ENCODE results near the gene CA11. TPM values are rescaled to one million over a fixed set of nuclear protein-coding genes. Genes with fewer than 3 reads are reported as not detected.
"Not testable (repeated sequence)": the region's sequence is repeated elsewhere in the genome, so short reads cannot be mapped to it uniquely, and the experiment has no call there.

CA11 gene
- total RNA-seq, result 1.3 TPM in 2 replicates

DNA sequence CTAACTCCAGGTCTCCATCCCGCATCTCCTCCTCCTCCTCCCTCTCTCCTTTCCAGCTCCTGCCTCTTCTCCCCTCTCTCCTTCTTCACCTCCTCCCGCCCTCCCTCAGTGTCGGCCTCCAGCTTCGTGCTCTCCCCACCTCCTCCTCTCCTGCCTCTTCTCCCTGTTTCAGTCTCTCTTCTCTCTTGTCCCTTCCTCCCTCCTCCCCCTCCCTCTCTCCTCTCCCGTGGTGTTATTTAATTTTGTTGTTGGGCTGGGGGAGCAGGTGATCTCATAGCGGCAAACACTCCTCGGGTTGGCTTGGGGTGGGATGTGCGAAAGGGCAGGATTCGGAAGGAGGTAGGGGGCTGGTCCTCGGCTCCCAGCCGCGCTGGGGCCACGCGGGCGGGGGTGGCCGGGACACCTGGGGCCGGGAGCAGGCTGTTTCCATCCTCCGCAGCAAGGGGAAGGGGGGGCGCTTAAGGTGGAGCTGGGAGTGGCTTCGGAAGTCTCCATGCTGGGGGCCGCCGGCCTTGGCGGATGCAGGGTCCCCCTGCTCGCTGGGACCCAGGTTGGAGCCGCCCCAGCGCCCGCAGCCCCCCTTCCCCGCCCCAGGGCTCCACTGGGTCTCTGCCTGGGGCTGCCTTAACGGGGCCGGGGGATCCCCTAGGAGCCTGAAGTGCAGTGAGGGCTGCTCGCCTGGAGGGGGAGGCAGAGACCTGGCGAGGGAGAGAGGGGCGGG is at the start of gene CA11:
Gene CA11, minus strand, starts transcription at position 187 of the 721 bp plus-strand sequence. CDS start 555 bp downstream, outside the sequence.
- TF ChIP-seq, protein P1, sequence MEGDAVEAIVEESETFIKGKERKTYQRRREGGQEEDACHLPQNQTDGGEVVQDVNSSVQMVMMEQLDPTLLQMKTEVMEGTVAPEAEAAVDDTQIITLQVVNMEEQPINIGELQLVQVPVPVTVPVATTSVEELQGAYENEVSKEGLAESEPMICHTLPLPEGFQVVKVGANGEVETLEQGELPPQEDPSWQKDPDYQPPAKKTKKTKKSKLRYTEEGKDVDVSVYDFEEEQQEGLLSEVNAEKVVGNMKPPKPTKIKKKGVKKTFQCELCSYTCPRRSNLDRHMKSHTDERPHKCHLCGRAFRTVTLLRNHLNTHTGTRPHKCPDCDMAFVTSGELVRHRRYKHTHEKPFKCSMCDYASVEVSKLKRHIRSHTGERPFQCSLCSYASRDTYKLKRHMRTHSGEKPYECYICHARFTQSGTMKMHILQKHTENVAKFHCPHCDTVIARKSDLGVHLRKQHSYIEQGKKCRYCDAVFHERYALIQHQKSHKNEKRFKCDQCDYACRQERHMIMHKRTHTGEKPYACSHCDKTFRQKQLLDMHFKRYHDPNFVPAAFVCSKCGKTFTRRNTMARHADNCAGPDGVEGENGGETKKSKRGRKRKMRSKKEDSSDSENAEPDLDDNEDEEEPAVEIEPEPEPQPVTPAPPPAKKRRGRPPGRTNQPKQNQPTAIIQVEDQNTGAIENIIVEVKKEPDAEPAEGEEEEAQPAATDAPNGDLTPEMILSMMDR (IDR thresholded peaks at IDR 0.05; ENCODE audit: insufficient read depth, low read depth, low read length), result peak; percentile 90
- peak within 1 kb of the TSS; percentile 60 for H3K4me3 ChIP-seq (ENCODE audit: low read depth, low read length)
- peak; percentile 82 for DNase-seq (ENCODE audit: low read depth)

DNA sequence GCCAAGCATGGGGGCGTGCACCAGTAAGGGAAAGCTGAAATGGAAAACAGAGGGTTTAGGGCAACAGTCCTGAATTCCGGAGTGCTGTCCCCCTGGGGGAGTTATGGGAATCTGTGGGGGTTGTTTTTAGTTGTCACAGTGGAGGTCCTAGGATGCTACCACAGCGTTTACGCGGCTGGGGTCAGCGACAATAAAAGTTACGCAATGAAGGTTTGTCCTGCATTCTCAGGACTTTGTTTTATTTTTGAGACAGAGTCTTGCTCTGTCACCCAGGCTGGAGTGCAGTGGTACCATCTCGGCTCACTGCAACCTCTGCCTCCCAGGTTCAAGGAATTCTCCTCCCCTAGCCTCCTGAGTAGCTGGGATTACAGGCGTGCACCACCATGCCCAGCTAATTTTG is 47.6 kb upstream of the CA11 start:
- H3K4me3 ChIP-seq (ENCODE audit: low read depth, low read length); DNase-seq (ENCODE audit: low read depth): not testable (repeated sequence)

DNA sequence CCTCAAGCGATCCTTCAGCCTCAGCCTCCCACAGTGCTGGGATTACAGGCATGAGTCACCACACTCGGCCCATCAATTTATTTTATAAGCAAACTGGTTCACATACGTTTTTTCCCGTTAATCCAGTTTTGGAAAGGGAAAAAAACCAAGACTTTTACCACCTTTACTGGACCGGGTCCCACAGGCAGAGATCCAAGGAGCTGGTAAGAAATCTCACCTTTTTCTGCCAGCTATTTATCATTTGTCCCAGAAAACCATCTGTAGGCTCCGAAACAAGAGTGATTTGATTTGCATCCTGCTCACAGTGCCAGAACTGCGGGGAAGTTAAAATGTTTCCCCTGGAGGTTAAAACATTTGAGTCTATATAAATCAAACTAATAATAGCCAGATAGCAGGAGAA is 43.5 kb upstream of the CA11 start:
- H3K4me3 ChIP-seq (ENCODE audit: low read depth, low read length), result no peak overlapping the region
- no peak for DNase-seq (ENCODE audit: low read depth)
- TF ChIP-seq, protein P1 (IDR thresholded peaks at IDR 0.05; ENCODE audit: insufficient read depth, low read depth, low read length), result no peak

DNA sequence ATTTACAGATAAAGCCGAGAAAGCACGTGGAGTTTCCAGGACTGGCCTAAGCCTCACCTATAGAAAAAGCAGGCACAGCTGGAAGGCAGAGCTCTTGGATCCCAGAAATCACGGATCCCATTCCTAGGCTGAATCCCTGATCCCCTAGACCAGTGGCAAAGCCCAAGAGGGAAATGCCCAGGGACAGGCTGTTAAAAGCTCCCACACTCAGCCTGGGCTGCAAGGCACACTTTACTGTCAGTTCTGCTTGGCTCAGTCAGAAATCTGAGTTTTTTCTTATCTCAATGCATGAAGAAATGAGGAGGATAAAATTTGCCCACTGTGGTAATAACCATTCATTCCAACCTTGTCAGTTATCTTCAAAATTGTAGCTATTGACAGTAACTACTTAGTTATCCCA is 41.8 kb upstream of the CA11 start:
- no peak for DNase-seq (ENCODE audit: low read depth)
- TF ChIP-seq, protein P1 (IDR thresholded peaks at IDR 0.05; ENCODE audit: insufficient read depth, low read depth, low read length), result no peak
- no peak overlapping the region for H3K4me3 ChIP-seq (ENCODE audit: low read depth, low read length)

DNA sequence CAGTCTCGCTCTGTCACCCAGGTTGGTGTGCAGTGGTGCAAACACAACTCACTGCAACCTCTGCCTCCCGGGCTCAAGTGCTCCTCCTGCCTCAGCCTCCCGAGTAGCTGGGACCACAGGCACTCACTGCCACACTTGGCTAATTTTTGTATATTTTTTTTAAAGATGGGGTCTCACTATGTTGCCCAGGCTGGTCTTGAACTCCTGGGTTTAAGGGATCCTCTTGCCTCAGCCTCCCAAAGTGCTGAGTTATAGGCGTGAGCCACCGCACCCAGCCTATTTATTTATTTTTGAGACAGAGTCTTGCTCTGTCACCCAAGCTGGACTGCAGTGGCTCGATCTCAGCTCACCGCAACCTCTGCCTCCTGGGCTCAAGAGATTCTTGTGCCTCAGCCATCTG is 40.6 kb upstream of the CA11 start:
- H3K4me3 ChIP-seq (ENCODE audit: low read depth, low read length); DNase-seq (ENCODE audit: low read depth): not testable (repeated sequence)

DNA sequence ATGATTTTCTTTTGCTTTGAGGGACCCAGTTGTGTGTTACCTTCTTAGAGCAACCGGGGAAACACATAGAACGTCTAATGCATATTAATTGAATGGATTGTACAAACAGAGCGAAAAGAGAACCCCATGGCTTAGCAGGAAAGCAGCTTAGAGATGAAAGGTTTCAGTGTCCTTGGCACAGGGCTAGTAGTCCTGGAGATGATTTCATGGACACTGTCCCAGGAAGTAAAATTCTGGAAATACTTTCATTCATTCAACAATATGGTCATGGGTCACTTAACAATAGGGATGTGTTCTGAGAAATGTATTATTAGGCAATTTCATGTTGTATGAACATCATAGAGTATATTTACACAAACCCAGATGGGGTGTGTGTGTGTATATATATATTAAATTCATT is 40.1 kb upstream of the CA11 start:
- no peak for DNase-seq (ENCODE audit: low read depth)
- TF ChIP-seq, protein P1 (IDR thresholded peaks at IDR 0.05; ENCODE audit: insufficient read depth, low read depth, low read length), result no peak
- no peak overlapping the region for H3K4me3 ChIP-seq (ENCODE audit: low read depth, low read length)

DNA sequence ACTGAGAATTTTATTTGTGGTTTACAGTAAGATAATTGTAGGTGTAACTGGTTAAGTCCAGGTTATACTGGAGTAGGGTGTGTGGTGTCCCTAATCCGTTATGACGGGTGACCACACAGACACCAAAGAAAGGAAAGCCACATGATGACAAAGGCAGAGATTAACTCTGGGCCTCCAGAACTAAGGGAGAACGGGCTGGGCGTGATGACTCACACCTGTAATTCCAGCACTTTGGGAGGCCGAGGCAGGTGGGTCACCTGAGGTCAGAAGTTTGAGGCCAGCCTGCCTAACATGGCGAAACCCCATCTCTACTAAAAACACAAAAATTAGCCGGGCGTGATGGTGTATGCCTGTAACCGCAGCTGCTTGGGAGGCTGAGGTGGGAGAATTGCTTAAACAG is 39.6 kb upstream of the CA11 start:
- no peak for DNase-seq (ENCODE audit: low read depth)
- TF ChIP-seq, protein P1 (IDR thresholded peaks at IDR 0.05; ENCODE audit: insufficient read depth, low read depth, low read length), result no peak

DNA sequence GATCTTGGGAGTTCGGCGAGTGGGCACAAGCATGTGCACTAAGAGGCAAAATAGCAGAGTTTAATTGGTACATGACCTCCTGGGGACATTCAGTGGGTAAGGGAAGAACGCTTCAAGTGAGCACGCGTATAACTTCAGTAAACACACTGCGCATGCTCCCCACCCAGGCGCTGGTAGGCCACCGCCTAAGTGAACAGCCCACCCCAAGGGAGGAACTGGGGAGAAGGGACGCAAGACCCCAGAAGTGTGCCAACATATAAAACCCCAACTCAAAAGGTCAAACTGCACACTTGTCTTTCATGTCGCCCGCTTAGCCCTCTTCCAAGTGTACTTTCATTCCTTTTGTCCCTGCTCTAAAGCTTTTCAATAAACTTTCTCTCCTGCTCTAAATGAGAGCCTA is 37.4 kb upstream of the CA11 start:
- DNase-seq (ENCODE audit: low read depth), result peak; percentile 67
- TF ChIP-seq, protein P1 (IDR thresholded peaks at IDR 0.05; ENCODE audit: insufficient read depth, low read depth, low read length), result no peak
- H3K4me3 ChIP-seq (ENCODE audit: low read depth, low read length), result peak overlapping the region; percentile 32

More for the DNA sequence above, 39.6 kb upstream of the CA11 start:
- no peak overlapping the region for H3K4me3 ChIP-seq (ENCODE audit: low read depth, low read length)
